GM21526 (cell line): ENCODE measurements around the gene CNNM3.
"Not testable (repeated sequence)": the region's sequence is repeated elsewhere in the genome, so short reads cannot be mapped to it uniquely, and the experiment has no call there.

ENCODE experiments used
- ATAC-seq: cut with Tn5 transposase; IDR thresholded peaks from one replicate; pipeline ENCODE4 v1.9.1; 2021; ENCODE audit warnings: moderate library complexity; ENCODE audit not compliant: unreplicated experiment, low FRiP score

Gene CNNM3

DNA sequence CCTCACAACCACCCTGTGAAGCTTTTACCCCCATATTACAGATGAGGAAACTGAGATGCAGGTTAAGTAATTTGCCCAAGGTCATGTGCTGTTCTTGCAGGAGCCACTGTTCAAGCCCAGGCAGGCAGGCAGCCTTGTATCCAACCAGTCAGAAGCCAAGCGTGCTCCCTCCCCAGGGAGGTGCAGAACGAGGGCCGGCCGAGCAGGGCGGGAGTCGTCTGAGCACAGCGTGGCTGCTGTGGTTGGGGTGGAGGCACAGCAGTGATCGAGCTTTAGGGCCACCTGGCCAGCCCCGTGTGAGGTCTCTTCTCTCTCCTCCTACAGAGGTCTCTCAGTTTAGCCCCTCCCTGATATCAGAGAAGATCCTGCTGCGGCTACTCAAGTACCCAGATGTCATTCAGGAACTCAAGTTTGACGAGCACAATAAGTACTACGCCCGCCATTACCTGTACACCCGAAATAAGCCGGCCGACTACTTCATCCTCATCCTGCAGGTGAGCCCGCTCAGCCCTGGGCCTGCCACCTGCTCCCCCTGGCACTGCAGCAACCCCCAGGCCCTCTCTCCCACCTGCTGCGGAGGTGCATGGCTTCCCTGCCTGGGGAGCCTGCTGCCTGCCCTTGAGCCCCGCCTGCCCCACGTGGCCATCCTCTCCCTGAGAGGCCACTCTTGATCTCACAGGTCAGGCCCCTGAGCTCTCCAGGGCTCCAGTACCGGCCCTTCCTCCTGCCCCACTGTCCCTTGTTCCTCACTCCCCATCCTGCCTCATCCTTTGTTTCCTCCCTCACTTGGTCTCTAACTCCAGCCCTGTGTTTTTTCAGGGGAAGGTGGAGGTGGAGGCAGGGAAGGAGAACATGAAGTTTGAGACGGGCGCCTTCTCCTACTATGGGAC is 17.1 kb upstream of the CNNM3 start:
- no peak for ATAC-seq

GRCh38 chr2:96799623-96799935 is 16.5 kb upstream of the CNNM3 start:
- no peak for ATAC-seq

DNA sequence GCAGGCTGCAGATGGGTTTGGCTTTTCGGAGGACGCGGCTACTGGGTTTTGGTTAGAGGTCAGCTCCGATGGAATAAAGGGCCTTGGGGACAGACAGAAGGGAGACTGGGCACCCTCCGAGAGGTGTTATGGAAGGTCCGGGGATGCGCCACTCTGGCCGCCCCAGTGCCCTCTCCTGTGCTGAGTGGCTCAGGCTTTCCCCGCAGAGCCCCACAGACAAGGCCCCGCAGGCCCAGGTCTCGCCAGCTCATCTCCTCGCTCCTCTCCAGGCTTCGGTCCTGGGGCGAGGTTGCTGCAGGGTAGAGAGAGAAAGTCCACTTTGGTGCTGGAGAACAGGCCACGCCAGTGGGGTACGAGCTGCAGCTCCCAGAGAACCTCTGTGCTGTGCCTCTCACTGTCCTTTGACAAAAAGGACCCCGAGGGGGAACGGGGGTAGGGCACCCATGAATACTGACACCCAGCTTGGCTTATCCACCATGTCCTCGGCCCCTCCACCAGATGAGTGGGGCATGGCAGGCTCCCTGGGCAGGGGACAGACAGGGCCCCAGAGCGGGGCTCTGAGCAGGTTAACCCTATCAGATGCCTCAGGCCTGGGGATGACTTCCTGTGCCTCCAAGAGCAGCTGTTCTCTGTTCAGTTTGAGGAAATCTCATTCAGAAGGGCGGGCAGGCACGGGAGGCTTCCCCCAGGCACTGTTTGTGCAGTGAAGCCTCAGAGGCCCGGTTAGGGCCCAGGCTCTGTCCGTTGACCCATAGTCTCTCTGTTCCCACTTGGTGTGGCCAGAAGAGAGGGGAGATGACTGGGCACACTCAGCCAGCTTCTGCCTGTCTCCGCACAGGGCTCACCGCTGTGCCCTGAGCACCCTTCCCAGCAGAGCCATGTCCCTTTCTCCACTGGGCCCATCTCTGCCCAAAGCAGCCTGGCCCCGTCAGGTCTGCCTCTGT is 15.7 kb upstream of the CNNM3 start:
- ATAC-seq = no peak

DNA sequence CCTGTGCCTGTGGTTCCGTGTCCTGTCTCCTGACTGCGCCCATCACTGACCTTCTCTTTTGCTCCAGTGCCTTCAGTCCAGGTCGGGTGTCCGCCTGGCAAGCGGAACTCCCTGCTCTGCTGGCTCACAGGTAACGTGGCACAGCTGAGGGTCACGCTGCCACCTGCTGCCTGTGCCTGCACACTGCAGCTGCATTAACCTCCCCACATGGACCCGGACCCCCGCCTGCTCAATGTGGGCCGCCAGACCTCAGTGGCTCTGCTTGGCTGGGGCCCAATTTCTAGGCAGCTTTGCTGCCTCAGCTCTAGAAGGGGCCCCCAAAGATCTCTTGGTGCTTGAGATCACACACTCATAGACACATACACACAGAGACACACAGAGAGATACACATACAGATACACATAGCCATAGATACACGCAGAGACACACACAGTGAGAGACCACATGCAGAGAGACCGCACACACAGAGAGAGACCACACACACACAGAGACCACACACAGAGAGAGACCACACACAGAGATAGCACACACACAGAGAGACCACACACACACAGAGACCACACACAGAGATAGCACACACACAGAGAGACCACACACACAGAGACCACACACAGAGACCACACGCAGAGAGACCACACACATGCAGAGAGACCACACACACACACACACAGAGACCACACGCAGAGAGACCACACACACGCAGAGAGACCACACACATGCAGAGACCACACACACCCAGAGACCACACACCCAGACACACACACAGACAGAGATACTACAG is 14.9 kb upstream of the CNNM3 start:
- peak; percentile 68 for ATAC-seq

DNA sequence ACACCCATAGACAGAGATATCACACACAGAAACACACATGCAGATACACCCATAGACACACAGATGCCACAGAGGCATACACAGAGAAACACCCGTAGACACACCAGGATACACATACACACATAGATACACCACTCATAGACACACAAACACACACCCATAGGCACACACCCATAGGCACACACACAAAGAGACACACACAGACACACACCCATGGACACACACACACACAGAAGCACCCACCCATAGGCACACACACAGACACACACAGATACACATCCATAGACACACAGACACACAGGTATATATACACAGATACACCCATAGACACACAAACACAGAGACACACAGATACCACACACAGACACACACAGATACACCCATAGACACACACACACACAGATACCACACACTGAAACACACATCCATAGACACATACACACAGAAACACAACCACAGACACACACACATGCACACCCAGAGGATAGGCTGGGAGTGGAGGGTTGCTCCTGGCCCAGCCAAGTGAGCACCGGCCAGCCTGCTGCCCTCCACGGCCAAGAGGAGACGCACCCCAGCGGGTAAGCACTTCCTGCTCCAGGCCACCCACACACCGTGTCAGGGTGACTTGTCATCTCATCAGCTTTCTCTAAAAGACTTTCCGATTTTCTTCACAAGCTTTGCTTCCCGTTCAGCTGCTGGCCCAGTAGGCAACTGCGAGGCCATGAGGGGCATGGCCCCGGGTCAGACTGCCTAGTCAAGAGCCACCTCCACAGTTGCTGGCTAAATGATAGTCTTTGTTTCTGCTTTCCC is 14.1 kb upstream of the CNNM3 start:
- no peak for ATAC-seq

DNA sequence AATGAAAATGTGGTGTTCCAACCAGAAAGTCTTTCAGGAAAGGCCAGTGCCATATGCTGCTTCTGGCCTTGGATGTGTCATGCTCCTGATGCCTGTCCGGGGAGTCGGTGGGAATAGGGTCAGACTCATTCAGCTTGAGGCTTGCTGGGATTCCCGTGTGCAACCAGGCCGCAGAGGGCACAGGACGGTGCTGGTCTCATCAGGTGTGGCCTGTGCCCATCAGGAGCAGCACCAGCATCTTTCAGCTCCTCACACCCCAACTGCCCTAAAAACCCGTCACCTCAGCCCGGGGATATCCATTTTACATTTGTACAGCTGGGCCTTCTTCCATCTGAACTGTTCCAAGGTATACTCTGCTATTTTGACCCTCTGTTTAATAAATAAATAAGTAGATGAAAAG is 13.3 kb upstream of the CNNM3 start:
- ATAC-seq = no peak

DNA sequence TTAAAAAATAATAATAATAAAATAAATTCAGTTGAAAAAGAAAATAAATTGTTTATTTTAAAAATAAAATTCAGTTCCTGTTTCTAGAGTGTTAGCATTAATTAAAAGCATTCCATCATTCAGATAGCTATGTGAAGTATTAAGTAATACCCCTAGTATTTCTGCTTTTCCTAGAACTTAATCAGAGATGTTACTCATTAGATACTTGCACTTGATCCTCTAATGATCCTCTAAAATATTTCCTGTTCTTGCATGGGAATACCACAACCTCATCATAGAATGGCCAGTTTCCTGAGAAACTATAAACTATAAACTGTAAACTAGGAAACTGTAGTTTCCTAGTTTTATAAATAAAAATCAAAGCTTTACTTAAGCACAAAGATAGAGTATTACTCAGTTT is 11.1 kb upstream of the CNNM3 start:
- no peak for ATAC-seq

- ATAC-seq = not testable (repeated sequence)
Observed at GRCh38 chr2:96805946-96806345, 10.1 kb upstream of the CNNM3 start.

- no peak for ATAC-seq
Observed at GRCh38 chr2:96806468-96807126, 9.5 kb upstream of the CNNM3 start.

GRCh38 chr2:96807127-96807471 is 9.0 kb upstream of the CNNM3 start:
- ATAC-seq = no peak

- no peak for ATAC-seq
Observed at GRCh38 chr2:96808176-96808837, 7.8 kb upstream of the CNNM3 start.

DNA sequence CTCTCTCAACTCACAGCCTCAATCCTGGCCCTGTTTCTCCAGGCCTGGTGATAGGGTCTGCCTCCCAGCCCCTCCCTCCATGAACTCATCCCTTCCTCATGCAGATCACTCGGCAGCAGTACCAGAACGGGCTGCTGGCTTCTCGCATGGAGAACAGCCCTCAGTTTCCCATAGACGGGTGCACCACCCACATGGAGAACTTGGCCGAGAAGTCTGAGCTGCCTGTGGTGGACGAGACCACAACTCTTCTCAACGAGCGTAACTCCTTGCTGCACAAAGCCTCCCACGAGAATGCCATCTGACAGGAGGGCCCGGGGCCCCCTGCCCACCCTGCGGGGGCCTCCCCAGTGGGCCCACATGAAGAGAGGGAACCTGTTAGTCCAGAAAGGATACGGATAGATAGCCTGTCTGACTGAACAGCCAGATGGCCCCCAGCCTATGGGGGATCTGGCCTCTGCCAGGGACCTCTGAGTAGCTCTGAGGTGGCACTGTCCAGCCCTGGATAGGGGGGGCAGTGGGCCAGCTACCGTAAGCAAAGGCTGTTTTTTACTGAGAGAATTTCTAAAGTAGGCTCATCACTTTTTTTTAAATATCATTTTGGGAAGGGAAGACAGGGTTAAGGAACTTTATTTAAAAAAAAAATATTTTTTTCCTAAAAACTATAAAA is 6.7 kb upstream of the CNNM3 start:
- ATAC-seq = no peak

GRCh38 chr2:96809951-96810782 is 5.9 kb upstream of the CNNM3 start:
- ATAC-seq = no peak

DNA sequence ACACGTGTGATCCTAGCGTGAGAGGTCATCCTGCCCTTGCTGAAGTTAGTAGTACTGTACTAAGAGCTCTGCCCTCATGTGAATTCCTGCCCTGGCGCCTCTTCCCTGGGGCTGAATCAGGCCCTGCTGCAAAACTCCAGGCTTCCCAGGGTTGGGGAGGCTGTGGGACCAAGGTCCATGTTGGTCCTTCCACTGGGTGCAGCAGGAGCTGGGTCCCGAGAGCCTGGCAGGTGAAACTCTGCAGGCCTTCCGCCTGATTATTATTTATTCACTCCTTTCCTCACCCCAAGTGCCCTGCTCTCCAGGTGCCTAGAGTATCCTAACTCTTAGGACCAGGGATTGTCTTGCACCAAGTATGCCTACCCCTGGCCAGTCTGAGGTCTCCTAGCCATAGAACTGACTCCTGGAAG is 5.3 kb upstream of the CNNM3 start:
- no peak for ATAC-seq

- ATAC-seq = no peak
Observed at GRCh38 chr2:96811917-96812316, 4.2 kb upstream of the CNNM3 start.

DNA sequence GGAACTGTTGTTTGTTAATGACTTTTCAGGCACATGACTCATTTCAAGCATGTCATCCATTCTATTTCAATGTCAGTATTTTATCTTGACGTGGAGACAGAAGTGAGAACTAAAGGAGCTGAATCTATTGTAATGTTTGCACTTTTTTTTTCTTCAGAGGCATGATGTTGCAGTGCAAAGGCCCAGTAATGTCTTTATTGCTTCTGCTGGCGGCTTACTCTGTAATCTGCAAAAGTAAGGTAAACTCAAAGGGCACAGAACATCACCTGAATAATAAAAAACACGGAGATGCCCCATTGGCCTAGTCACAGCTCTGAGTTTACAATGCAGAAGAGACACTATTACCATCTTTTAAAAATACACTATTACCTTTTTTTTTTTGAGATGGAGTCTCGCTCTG is 2.4 kb upstream of the CNNM3 start:
- no peak for ATAC-seq

DNA sequence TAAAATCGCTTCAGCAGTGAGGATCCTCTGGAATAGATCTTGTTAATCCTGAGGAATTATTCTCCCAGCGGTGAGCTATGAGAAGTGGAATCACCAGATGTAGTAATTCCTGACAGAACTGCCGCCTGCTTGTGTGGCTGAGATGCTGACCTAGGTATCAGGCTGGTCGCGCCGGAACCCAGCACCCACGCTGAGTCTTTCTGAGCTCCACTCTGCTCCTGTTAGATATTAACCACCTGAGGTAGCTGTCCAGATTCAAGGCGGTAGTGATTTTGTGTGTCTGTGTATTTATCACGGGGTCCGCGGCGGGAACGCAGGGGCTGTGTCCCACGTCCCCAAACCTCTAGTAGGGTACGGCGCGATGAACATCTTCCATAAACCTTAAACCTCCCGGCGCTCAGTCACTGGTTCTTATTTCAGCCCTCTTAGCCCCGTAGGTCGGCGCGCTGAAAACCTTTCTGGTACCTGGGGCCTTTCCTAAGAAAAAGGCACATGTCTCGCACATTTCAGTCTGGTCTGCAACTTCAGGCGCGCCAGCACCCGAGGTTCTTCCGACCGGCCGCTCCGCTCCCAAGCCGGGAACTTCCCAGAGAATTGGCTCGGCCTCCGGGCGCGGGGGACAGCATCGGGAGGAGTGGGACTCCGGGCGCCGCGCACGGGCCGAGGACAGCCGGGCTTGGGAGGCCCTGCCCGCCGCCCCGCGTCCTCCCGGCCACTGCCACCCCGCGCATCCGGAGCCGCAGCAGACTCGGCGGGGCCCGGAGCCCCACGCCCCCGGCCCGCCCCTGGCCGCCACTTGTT is 542 bp upstream of the CNNM3 start:
- peak; percentile 7 for ATAC-seq
